Ishikawa (cell line): ENCODE results near the gene BMPR1A.

Source experiments
- CEBPB ChIP-seq: IDR thresholded peaks from 2 replicates; pipeline ENCODE4 v1.6.1; 2012
- CREB1 ChIP-seq: IDR thresholded peaks from 2 replicates; pipeline ENCODE4 v1.6.1; 2012; ENCODE audit warnings: low read depth
- EGR1 ChIP-seq: IDR thresholded peaks from 2 replicates; pipeline ENCODE4 v1.6.1; 2012
- EP300 ChIP-seq: IDR thresholded peaks from 2 replicates; pipeline ENCODE4 v1.6.1; 2012; ENCODE audit warnings: borderline replicate concordance
- FOXM1 ChIP-seq: IDR thresholded peaks from 2 replicates; pipeline ENCODE4 v1.6.1; 2012; ENCODE audit warnings: low read depth, borderline replicate concordance
- NFIC ChIP-seq: IDR thresholded peaks from 2 replicates; pipeline ENCODE4 v1.6.1; 2012
- RAD21 ChIP-seq: IDR thresholded peaks from 2 replicates; pipeline ENCODE4 v1.6.1; 2012; ENCODE audit warnings: low read depth
- TAF1 ChIP-seq: IDR thresholded peaks from 2 replicates; pipeline ENCODE4 v1.6.1; 2012; ENCODE audit warnings: low read depth, mild to moderate bottlenecking
- TCF12 ChIP-seq: IDR thresholded peaks from 2 replicates; pipeline ENCODE4 v1.6.1; 2012; ENCODE audit warnings: low read depth
- TEAD4 ChIP-seq: IDR thresholded peaks from 2 replicates; pipeline ENCODE4 v1.6.1; 2012
- YY1 ChIP-seq: IDR thresholded peaks from 2 replicates; pipeline ENCODE4 v1.6.1; 2012; ENCODE audit warnings: low read depth
- ZBTB7A ChIP-seq: IDR thresholded peaks from 2 replicates; pipeline ENCODE4 v1.6.1; 2012; ENCODE audit warnings: low read depth
- TF ChIP-seq, protein P1 (sequence below): IDR thresholded peaks from 2 replicates; pipeline ENCODE4 v1.6.1; 2012; ENCODE audit warnings: low read depth, mild to moderate bottlenecking
- TF ChIP-seq, protein P2 (sequence below): IDR thresholded peaks from 2 replicates; pipeline ENCODE4 v1.6.1; 2012
- TF ChIP-seq, protein P3 (sequence below): IDR thresholded peaks from 2 replicates; pipeline ENCODE4 v1.6.1; 2012

The BMPR1A gene

DNA sequence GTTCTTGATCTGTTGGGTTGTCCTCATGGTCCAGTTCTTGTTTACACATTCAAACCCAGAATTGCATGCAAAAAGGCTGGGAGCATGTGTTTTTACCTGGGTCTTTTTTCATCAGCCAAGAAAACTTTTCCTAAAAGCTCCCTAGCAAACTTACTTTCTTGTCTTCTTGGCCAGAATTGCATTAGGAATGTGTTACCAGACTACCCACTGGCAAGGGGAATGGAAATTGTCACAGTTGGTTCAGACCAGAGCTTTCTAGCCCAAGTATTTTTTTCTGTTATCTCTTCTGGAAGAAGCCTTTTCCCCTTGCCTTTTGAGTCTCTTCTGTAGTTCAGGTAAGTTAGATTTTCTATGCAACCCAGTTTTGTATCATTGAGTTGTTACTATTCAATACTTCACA, 77.5 kb downstream of the BMPR1A start:
- TF ChIP-seq CREB1 (no peak), ZBTB7A (no peak), TEAD4 (no peak), EP300 (no peak), YY1 (no peak), TCF12 (no peak), TAF1 (no peak), NFIC (no peak), EGR1 (no peak), CEBPB (no peak)
- TF ChIP-seq, protein P1, sequence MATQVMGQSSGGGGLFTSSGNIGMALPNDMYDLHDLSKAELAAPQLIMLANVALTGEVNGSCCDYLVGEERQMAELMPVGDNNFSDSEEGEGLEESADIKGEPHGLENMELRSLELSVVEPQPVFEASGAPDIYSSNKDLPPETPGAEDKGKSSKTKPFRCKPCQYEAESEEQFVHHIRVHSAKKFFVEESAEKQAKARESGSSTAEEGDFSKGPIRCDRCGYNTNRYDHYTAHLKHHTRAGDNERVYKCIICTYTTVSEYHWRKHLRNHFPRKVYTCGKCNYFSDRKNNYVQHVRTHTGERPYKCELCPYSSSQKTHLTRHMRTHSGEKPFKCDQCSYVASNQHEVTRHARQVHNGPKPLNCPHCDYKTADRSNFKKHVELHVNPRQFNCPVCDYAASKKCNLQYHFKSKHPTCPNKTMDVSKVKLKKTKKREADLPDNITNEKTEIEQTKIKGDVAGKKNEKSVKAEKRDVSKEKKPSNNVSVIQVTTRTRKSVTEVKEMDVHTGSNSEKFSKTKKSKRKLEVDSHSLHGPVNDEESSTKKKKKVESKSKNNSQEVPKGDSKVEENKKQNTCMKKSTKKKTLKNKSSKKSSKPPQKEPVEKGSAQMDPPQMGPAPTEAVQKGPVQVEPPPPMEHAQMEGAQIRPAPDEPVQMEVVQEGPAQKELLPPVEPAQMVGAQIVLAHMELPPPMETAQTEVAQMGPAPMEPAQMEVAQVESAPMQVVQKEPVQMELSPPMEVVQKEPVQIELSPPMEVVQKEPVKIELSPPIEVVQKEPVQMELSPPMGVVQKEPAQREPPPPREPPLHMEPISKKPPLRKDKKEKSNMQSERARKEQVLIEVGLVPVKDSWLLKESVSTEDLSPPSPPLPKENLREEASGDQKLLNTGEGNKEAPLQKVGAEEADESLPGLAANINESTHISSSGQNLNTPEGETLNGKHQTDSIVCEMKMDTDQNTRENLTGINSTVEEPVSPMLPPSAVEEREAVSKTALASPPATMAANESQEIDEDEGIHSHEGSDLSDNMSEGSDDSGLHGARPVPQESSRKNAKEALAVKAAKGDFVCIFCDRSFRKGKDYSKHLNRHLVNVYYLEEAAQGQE = no peak
- TF ChIP-seq, protein P2, sequence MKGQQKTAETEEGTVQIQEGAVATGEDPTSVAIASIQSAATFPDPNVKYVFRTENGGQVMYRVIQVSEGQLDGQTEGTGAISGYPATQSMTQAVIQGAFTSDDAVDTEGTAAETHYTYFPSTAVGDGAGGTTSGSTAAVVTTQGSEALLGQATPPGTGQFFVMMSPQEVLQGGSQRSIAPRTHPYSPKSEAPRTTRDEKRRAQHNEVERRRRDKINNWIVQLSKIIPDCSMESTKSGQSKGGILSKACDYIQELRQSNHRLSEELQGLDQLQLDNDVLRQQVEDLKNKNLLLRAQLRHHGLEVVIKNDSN = no peak
- TF ChIP-seq, protein P3, sequence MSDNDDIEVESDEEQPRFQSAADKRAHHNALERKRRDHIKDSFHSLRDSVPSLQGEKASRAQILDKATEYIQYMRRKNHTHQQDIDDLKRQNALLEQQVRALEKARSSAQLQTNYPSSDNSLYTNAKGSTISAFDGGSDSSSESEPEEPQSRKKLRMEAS = no peak

DNA sequence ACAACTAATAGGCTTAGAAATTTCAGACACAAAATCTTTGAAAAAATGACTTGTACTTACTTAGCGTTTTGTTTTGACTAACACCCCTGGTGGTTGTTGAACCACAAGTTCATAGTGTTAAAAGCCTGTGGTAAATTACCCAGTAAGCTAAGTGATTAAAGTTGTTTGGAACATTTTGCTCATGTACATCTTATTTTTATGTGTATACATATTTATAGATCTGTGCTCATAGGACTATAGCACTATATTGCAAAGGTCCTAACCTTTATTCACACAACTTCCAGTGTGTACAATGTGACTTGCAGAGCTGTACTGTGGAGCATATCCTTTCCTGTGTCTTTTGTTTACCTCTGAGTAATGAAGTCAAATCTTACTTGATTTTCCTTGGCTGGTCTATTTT, 79.6 kb downstream of the BMPR1A start:
- TF ChIP-seq CREB1 (no peak), CEBPB (no peak), ZBTB7A (no peak), FOXM1 (no peak), EP300 (no peak), YY1 (no peak), TEAD4 (no peak), TAF1 (no peak), NFIC (no peak), TCF12 (no peak), EGR1 (no peak), RAD21 (no peak)
- TF ChIP-seq, protein P3 = no peak
- TF ChIP-seq, protein P1 = no peak
- TF ChIP-seq, protein P2 = no peak

DNA sequence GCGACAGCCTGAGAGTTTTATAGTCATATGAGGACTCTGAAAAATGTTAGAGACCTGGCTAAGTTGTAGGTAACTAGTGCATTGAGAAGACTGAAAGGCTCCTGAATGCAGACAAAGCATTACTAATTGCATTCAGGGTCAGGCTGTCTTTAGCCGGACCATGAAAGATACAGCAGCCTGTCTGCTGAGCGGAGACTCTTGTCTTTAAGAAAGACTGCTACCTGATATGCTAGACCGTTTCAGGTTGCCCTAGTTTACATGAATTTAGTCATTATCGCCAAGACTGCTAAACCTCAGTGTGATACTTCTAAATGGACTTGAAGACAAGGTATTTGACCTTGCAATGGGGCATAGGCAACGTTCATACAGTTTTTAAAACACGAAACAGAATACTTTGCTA, 81.2 kb downstream of the BMPR1A start:
- TF ChIP-seq EP300 = no peak
- TF ChIP-seq RAD21 = no peak
- no peak for TF ChIP-seq NFIC
- TF ChIP-seq FOXM1 = no peak
- TF ChIP-seq, protein P1 = no peak
- TF ChIP-seq CREB1 = no peak
- no peak for TF ChIP-seq CEBPB
- TF ChIP-seq, protein P3 = no peak
- no peak for TF ChIP-seq EGR1
- no peak for TF ChIP-seq TEAD4
- TF ChIP-seq YY1 = no peak
- no peak for TF ChIP-seq TAF1
- TF ChIP-seq, protein P2 = no peak
- TF ChIP-seq ZBTB7A = no peak

DNA sequence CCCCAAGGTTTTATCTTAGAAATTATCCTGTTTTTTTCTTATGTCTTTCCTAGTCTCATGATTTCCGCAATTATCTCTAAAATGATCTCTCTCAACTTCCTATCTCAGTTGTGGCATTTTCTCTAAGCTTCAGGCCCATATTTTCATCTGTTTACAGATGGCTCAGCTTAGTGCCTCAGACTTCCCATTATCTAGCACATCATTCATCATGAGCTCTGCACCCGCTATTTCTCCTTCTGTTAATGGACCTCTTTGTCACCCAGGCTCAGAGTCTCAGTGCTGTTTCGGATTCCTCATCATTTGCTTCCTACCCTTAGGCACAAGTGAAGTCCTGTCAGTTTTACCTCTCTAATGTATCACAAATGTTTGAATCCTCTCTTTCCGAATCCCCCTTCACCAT, 84.1 kb downstream of the BMPR1A start:
- TF ChIP-seq RAD21 = no peak
- no peak for TF ChIP-seq NFIC
- no peak for TF ChIP-seq TEAD4
- no peak for TF ChIP-seq CREB1
- TF ChIP-seq, protein P2 = no peak
- no peak for TF ChIP-seq EGR1
- no peak for TF ChIP-seq EP300
- TF ChIP-seq TAF1 = no peak
- TF ChIP-seq ZBTB7A = no peak
- no peak for TF ChIP-seq CEBPB
- no peak for TF ChIP-seq FOXM1
- TF ChIP-seq, protein P1 = no peak
- TF ChIP-seq YY1 = no peak
